Coronary artery (tissue), 2 donors: ENCODE measurements around the gene FHIP2A.
A peak's percentile ranks its signal among the peaks of the same experiment; 100 is the strongest.
"Not testable (repeated sequence)": the region's sequence is repeated elsewhere in the genome, so short reads cannot be mapped to it uniquely, and the experiment has no call there.

ENCODE experiments used
- DNase-seq: peaks from one replicate; pipeline ENCODE4 v3.0.0-alpha.2; 2017; ENCODE audit warnings: low spot score
- H3K27ac ChIP-seq, 2 donors: fragments of 200-600 bp; sonication (generic); one replicate each; pipeline ENCODE4 v1.5.1; 2016 to 2019
- H3K4me3 ChIP-seq: fragments of 200-600 bp; sonication (generic); 2 replicates; pipeline ENCODE4 v1.5.1; 2016; ENCODE audit warnings: mild to moderate bottlenecking, moderate library complexity
- TF ChIP-seq, protein P1 (sequence below): fragments of 200-600 bp; sonication (generic); IDR thresholded peaks from one replicate; pipeline ENCODE4 v1.5.1; 2019; ENCODE audit warnings: antibody characterized with exemption

FHIP2A gene, protein sequence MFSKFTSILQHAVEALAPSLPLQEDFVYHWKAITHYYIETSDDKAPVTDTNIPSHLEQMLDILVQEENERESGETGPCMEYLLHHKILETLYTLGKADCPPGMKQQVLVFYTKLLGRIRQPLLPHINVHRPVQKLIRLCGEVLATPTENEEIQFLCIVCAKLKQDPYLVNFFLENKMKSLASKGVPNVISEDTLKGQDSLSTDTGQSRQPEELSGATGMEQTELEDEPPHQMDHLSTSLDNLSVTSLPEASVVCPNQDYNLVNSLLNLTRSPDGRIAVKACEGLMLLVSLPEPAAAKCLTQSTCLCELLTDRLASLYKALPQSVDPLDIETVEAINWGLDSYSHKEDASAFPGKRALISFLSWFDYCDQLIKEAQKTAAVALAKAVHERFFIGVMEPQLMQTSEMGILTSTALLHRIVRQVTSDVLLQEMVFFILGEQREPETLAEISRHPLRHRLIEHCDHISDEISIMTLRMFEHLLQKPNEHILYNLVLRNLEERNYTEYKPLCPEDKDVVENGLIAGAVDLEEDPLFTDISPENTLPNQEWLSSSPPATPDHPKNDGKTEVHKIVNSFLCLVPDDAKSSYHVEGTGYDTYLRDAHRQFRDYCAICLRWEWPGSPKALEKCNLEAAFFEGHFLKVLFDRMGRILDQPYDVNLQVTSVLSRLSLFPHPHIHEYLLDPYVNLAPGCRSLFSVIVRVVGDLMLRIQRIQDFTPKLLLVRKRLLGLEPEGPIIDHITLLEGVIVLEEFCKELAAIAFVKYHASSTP

DNA sequence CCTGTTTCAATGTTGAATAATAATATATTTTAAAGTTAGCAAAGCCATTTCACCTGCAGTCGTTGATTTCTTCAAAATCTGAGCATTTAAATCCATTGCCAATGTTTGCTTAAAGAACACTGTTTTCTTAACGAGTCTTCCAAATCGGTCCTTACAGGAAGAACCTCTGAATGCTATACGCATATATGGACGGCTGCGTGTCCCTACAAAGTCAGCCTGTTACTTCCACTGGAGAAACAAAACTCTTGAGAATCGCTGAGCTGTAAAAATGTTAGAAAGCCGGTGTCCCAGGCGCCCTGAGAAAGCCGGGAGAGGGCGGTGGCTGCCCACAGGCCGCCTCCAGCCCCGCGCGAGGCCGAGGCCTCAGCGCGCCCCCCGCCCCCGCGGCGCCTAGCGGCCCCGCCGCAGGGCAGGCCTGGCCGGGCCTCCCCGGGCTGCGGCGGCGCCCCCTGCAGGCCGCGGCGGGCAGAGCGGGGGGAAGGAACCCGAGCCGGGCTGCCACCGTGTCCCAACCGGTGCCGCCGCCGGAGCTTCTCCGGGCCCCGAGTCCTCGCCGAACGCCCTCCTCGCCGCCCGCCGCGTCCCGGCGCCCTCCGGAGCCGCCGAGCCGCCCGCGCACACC, at the start of gene FHIP2A:
Gene FHIP2A (plus strand): TSS at position 488 of the 622 bp plus-strand sequence. CDS start 299 bp downstream, outside the sequence.
- peak within 1 kb of the TSS; percentile 98 to 99 for H3K27ac ChIP-seq
- TF ChIP-seq, protein P1, sequence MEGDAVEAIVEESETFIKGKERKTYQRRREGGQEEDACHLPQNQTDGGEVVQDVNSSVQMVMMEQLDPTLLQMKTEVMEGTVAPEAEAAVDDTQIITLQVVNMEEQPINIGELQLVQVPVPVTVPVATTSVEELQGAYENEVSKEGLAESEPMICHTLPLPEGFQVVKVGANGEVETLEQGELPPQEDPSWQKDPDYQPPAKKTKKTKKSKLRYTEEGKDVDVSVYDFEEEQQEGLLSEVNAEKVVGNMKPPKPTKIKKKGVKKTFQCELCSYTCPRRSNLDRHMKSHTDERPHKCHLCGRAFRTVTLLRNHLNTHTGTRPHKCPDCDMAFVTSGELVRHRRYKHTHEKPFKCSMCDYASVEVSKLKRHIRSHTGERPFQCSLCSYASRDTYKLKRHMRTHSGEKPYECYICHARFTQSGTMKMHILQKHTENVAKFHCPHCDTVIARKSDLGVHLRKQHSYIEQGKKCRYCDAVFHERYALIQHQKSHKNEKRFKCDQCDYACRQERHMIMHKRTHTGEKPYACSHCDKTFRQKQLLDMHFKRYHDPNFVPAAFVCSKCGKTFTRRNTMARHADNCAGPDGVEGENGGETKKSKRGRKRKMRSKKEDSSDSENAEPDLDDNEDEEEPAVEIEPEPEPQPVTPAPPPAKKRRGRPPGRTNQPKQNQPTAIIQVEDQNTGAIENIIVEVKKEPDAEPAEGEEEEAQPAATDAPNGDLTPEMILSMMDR = peak; percentile 38
- H3K4me3 ChIP-seq = peak within 1 kb of the TSS; percentile 96
- peak; percentile 78 for DNase-seq

DNA sequence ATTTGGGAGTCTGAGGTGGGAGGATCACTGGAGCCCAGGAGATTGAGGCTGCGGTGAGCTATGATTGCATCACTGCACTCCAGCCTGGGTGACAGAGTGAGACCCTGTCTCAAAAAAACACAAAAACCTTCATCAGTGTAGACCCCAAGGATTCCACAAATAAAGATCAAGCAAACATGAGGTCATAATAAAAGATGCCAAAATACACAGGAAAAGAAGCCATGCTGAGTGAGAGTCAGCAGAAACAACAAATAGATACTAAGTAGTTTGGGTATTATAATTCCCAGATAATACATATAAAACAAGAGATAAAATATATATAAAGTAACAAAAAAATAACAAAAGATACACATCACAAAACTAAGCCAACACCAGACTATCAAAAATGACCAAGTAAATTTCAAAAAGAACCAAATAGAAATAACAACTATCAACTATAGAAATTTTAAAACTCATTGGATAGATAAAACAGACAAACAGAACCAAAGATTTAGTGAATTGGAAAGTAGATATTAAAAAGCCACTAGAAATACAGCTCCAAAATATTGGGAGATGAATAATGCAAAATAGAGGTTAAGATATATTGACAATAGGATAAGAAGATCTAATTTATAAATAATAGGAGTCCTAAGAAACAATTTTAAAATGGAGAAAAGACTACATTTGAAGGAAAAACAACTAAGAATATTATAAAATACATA, 48.9 kb upstream of the FHIP2A start:
- DNase-seq = no peak
- no peak overlapping the region for H3K27ac ChIP-seq

DNA sequence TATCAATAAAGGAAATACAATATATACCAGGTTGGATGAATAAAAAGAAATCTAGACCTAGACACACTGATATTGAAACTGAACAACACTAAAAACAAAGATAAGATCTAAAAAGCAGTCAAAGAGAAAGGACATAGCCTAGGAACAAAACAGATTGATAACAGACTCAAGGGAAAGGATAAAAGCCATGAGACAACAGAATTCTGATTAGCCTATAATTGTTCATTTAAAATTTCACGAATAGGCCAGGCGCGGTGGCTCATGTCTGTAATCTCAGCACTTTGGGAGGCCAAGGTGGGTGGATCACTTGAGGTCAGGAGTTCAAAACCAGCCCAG, 48.4 kb upstream of the FHIP2A start:
- DNase-seq = no peak
- Histone ChIP-seq H3K27ac (no peak overlapping the region), H3K4me3 (no peak overlapping the region)
- TF ChIP-seq, protein P1 = no peak

More for the DNA sequence above, 48.9 kb upstream of the FHIP2A start:
- H3K4me3 ChIP-seq = no peak overlapping the region
- TF ChIP-seq, protein P1 = no peak

DNA sequence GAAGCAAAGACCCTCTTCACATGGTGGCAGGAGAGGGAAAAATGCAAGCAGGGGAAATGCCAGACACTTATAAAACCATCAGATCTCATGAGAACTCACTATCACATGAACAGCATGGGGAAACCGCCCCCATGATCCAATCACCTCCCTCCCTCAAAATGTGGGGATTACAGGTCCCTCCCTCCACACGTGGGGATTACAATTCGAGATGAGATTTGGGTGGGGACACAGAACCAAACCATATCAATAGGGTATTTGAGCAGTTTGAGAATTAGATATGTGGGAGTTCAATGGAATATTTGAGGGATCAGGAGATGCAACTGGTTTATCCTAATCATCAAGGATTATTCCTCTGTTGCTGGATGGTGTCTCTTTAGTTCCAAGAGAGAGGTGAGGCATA, 46.5 kb upstream of the FHIP2A start:
- H3K4me3 ChIP-seq = not testable (repeated sequence)

DNA sequence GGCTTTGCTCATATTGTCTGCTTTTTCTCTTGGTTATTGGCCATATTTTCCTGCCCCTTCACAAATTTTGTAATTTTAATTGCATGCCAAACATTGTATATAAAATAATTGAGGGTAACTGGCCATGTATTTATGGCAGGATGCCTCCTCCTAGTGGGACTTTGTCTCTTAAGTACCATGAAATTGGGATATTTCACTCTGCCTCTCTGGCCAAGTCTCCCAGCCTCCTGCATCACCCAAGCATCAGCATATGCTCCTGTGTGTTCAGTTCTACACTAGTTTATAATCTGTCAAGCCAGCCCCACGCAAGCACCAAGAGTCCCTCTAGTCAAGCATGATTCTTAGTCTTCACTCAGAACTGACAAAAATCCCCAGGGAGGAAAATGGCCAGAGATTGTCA, 44.2 kb upstream of the FHIP2A start:
- Histone ChIP-seq H3K27ac (no peak overlapping the region), H3K4me3 (no peak overlapping the region)
- TF ChIP-seq, protein P1 = no peak
- DNase-seq = no peak

More for the DNA sequence above, 46.5 kb upstream of the FHIP2A start:
- H3K27ac ChIP-seq, DNase-seq: not testable (repeated sequence)

DNA sequence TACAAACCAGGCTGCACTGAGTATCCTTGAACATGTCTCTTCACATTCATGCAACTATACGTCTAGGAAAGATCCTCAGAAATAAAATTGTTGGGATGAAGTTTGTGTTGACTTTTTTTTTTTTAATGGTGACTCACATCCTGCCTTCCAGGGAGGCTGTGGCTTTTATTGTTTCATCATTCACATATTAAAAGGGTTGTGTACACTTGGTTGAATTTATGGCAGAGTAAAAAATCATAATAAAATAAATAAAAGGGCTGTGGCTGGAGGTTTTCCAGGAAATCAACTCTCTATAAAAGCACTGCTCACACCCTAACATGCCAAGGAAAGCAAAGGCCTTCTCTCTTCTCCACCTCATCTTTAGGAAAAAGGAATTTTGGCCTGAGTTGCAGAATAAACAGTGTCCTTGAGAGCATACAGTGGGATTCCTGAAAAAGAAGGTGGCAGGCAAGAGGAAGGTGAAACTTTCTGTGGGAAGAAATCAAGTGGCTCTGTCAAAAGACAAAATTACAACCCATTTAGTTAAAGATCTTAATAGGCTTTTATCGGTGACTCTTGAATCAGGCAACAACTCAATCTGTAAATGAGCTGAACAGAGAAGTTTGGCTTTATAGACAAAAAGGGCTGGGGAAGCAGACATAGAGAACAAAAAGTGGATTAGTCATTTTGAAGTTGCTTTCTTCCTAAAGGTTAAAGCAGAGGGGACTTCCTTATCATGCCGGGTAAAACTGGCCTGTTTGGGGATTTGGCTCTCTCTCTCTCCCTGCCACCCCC, 41.6 kb upstream of the FHIP2A start:
- H3K27ac ChIP-seq = no peak overlapping the region
- TF ChIP-seq, protein P1 = no peak
- no peak for DNase-seq
- H3K4me3 ChIP-seq = no peak overlapping the region
